Subcutaneous adipose tissue (tissue), 4 donors: Measurements from ENCODE around the gene HOXA11. TPM values are rescaled to one million over a fixed set of nuclear protein-coding genes. Genes with fewer than 3 reads are reported as not detected.

Experiments
- total RNA-seq, 4 donors: library from RNA; depleted of rRNA; stranded (reverse); fragments of >200 nt; gene quantifications; one replicate each; pipeline ENCODE4 v1.1.0, GENCODE V29; 2016
- TF ChIP-seq, protein P1 (sequence below): fragments of 450-650 bp; IDR thresholded peaks from one replicate; pipeline ENCODE4 v1.5.1; 2016; ENCODE audit warnings: low read depth, mild to moderate bottlenecking, control low read depth, antibody characterized with exemption, moderate library complexity

The HOXA11 gene
- total RNA-seq, 4 donors from 2014 or later, result 1.8 to 4.1 (median 1.9) TPM

DNA sequence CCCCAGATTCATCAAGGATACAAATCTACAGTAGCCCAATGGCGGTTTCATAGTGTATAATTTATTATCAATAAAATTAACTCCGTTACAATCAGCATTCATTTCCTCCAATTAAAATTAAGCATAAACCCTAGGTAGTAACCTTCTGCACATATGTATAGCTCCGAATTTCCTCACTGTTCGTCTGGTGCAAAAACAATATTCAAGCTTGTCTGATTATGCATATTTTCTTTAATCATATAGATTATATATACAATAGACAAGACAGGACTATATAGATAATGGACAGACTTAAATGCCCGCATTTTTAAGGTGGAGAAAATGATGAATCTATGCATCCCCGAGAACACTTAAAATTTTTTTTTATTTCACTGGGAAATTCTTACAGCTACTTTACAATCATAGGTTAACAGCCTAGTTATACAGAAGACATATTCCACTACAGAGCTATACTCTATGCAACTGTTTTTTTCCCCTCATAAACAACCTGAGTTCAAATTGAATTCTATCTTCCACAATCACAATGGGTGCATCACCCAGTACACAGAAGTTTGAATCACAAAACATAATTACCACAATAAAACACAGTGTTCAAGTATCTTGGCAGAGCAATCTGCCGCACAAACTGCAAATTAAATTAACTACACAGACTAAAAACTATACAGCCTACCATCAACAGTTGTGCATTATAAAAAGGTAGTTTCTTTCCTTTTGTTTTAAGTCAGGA lies 22.3 kb downstream of the HOXA11 start:
- TF ChIP-seq, protein P1, sequence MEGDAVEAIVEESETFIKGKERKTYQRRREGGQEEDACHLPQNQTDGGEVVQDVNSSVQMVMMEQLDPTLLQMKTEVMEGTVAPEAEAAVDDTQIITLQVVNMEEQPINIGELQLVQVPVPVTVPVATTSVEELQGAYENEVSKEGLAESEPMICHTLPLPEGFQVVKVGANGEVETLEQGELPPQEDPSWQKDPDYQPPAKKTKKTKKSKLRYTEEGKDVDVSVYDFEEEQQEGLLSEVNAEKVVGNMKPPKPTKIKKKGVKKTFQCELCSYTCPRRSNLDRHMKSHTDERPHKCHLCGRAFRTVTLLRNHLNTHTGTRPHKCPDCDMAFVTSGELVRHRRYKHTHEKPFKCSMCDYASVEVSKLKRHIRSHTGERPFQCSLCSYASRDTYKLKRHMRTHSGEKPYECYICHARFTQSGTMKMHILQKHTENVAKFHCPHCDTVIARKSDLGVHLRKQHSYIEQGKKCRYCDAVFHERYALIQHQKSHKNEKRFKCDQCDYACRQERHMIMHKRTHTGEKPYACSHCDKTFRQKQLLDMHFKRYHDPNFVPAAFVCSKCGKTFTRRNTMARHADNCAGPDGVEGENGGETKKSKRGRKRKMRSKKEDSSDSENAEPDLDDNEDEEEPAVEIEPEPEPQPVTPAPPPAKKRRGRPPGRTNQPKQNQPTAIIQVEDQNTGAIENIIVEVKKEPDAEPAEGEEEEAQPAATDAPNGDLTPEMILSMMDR, result no peak

DNA sequence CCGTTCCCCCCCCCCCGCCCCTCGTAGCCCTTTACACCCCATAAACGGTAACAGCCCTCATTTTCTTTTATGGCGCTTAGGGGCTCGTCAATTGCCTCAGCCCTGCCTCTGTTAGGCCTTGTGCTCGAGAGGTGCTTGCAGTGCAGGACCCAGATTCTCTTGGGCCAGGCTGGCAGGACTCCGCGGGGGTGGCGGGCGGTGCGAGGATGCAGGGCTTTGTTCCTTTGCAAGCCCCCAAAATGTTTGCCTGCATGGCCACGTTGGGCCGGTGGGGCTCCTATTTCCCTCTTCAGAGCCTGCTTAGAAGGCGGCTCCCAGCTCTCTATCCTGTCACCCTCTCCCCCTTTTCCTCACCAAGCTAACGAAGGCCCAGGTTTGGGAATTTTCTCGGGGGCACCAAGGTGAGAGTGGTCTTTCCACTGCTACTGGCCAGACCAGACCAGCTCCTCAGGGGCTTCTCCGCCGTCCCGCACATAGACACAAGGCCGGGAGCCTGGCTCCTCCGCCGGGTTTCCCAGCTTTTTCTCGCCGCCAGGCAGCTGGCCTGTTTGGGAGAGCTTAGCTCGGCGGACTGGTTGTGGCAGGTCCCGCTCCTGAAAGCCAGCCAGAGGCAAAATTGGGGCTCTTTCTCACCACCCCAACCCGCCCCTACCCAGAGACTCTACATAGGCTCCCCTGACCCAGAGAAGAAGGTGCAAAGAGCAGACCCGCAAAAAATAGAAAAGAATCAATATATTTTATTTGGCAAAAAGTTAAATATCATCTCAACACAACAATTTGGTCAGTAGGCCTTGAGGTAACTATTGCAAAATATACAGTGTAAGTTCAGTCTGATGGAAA lies 23.1 kb downstream of the HOXA11 start:
- TF ChIP-seq, protein P1, result no peak

DNA sequence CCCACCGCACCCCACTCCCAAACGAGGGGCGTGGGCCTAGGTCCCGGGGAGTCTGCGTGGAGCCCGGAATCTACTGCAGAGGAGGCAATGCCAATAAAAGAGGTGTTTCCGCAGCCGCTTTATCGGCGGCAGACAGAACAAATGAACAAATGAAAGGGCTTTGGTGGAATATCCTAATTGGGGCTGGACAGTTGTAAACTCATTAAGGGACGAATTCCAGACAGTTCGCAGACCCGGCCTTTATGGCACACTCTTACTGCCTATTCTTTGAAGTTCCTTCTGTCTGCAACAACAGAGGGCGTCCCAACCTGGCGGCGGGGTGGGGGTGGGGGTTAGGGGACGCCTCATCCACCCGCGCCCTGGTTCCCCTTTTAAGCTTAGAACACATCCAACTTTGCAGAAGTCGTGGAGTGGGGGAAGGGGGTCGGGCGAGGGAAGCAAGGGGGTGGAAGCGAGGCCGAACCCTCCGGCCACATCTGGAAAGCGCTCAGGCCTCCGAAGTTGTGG lies 23.8 kb downstream of the HOXA11 start:
- TF ChIP-seq, protein P1, result no peak

DNA sequence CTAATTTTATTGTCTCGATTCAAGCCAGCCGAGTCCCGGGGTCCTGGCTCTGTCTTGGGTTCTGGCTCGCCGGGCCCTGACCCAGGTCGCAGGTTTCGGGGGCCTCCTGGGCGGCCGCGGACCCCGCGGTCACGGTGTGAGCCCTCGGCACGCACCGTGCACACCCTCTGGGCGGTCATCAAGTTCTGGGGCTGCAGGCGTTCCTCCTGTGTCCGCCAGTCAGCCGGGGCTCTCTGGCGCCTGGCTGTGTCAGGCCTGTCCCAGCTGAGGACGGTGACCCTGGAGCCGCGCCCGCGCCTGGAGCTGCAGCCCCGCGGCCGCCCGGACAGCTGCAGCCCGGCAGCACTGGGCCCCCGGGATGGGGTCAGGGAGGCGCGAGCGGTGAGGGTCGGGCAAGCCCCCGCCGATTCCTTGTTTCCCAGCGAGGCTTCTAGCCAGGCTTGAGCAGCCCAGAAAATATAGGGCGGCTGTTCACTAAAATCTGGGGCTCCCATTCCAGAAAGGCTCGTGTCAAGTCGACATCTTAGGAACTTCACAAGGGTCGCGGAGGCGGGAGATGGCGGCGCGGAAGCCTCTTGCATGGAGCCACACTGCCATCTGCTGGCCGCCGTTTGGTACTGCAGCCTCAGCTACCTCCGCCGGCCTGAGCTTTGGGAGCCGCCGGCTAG lies 24.4 kb downstream of the HOXA11 start:
- TF ChIP-seq, protein P1, result no peak

DNA sequence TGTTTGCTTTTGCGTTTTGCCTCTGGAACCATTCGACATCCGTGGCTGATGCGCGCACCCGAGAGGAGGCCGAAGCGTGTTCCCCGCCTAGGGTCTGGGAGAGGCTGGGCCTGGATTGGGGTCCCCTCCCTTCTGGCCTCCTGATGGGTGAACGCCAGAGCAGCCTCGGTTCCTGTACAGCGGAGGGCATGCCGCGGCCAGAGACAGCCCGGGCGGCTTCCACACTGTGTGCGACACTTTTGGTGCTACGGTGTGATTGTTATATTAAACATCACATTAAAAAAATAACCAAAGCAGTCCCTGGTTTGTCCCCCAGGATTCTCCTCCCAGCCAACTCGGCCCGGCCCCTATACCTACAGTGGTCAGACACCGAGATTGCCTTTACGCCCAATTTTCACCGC lies 24.9 kb downstream of the HOXA11 start:
- TF ChIP-seq, protein P1, result no peak

DNA sequence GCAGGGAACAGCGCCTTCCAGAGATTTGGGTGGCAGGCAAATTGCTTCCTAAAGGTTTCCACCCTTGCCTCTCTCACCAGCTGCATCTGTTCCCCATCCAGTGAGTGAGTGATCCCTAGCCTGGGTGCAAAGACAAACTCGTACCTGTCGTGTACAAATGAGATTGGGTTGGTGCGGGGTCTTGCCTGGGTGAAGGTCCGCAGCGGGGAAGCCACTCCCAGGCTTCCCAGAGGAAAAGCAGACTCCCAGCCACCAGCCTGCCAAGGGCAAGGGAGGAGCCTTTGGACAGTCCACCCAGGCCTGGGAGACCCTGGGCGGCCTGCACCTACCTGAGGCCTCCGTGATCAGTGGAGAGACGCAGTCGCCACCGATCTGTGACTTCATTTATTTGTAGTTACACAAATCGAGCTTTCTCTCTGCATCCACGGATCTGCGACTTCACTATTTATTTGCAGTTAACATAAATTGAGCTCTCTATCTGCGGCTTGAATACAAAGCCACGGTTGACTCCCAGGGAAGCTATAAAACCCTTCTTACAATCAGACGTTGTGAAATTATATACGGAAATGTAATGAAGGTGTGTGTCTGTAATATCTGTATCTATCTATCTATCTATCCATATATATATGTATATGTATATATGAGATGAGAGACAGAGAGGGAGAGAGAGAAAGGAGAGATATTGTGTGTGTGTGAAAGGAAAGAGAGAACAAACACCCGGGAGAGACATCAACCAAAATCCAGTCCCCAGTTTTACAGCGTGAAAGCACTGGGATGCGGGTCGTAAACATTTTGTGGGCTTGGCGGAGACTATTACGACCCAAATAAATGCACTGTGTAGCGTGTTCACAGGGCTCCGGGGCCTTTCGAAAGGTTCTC lies 25.5 kb downstream of the HOXA11 start:
- TF ChIP-seq, protein P1, result no peak
